ENCODE results near the gene TPSG1.
"Not testable (repeated sequence)": the region's sequence is repeated elsewhere in the genome, so short reads cannot be mapped to it uniquely, and the experiment has no call there.

TPSG1 gene

GRCh38 chr16:1188432-1189189 lies 36.5 kb downstream of the TPSG1 start:
- Histone ChIP-seq H3K79me2 (ENCODE audit: insufficient read depth, low read length) (no peaks in the 10 kb centered on the region), H3K9ac (ENCODE audit: low read length) (no peak overlapping the region), H3K4me2 (ENCODE audit: low read length) (no peak overlapping the region), H3K27me3 (ENCODE audit: insufficient read depth, low read length) (no peaks in the 10 kb centered on the region), H3K4me3 (ENCODE audit: low read depth, low read length, poor library complexity, severe bottlenecking) (no peak overlapping the region), H3K9me3 (ENCODE audit: low read length) (no peaks in the 10 kb centered on the region), H3K4me1 (ENCODE audit: insufficient read depth, low read length, severe bottlenecking) (no peaks in the 10 kb centered on the region), H3K9me2 (ENCODE audit: low read depth, low read length) (no peaks in the 10 kb centered on the region), H3F3A (ENCODE audit: insufficient read depth, low read length) (no peaks in the 10 kb centered on the region), H3K27ac (ENCODE audit: low read depth, low read length, poor library complexity, severe bottlenecking) (no peak overlapping the region), H3K36me3 (ENCODE audit: insufficient read depth, low read length) (no peaks in the 10 kb centered on the region), H2AFZ (ENCODE audit: low read length) (no peak overlapping the region), H4K20me1 (ENCODE audit: insufficient read depth, low read length) (no peaks in the 10 kb centered on the region)
- TF ChIP-seq EZH2 (IDR thresholded peaks at IDR 0.05; ENCODE audit: borderline replicate concordance, low read length): no peak
- no peak for TF ChIP-seq CTCF (IDR thresholded peaks at IDR 0.05; ENCODE audit: low read length)

- not testable (repeated sequence) for H3K9ac ChIP-seq (ENCODE audit: low read length); H3K4me3 ChIP-seq (ENCODE audit: low read depth, low read length, poor library complexity, severe bottlenecking); H2AFZ ChIP-seq (ENCODE audit: low read length); H3F3A ChIP-seq (ENCODE audit: insufficient read depth, low read length); H3K4me1 ChIP-seq (ENCODE audit: insufficient read depth, low read length, severe bottlenecking); H4K20me1 ChIP-seq (ENCODE audit: insufficient read depth, low read length); H3K79me2 ChIP-seq (ENCODE audit: insufficient read depth, low read length); H3K36me3 ChIP-seq (ENCODE audit: insufficient read depth, low read length); H3K9me2 ChIP-seq (ENCODE audit: low read depth, low read length); H3K27me3 ChIP-seq (ENCODE audit: insufficient read depth, low read length); H3K4me2 ChIP-seq (ENCODE audit: low read length); H3K9me3 ChIP-seq (ENCODE audit: low read length); H3K27ac ChIP-seq (ENCODE audit: low read depth, low read length, poor library complexity, severe bottlenecking)
These were observed 39.4 kb downstream of the TPSG1 start for GRCh38 chr16:1185460-1186207.

- no peak for TF ChIP-seq EZH2 (IDR thresholded peaks at IDR 0.05; ENCODE audit: borderline replicate concordance, low read length)
- no peak for TF ChIP-seq CTCF (IDR thresholded peaks at IDR 0.05; ENCODE audit: low read length)
- H3K4me1 ChIP-seq (ENCODE audit: insufficient read depth, low read length, severe bottlenecking): no peaks in the 10 kb centered on the region
These were observed 40.1 kb downstream of the TPSG1 start for GRCh38 chr16:1184980-1185379.

More at GRCh38 chr16:1184980-1185379, 40.1 kb downstream of the TPSG1 start:
- Histone ChIP-seq H3F3A (ENCODE audit: insufficient read depth, low read length) (no peaks in the 10 kb centered on the region), H3K9me3 (ENCODE audit: low read length) (no peaks in the 10 kb centered on the region), H3K9ac (ENCODE audit: low read length) (no peak overlapping the region), H3K36me3 (ENCODE audit: insufficient read depth, low read length) (no peaks in the 10 kb centered on the region), H3K4me3 (ENCODE audit: low read depth, low read length, poor library complexity, severe bottlenecking) (no peak overlapping the region), H3K9me2 (ENCODE audit: low read depth, low read length) (no peaks in the 10 kb centered on the region), H3K79me2 (ENCODE audit: insufficient read depth, low read length) (no peaks in the 10 kb centered on the region), H3K27me3 (ENCODE audit: insufficient read depth, low read length) (no peaks in the 10 kb centered on the region), H3K4me2 (ENCODE audit: low read length) (no peak overlapping the region), H3K27ac (ENCODE audit: low read depth, low read length, poor library complexity, severe bottlenecking) (no peak overlapping the region), H2AFZ (ENCODE audit: low read length) (no peak overlapping the region), H4K20me1 (ENCODE audit: insufficient read depth, low read length) (no peaks in the 10 kb centered on the region)
